ENCODE measurements around the gene PPP1R37. TPM values are rescaled to one million over a fixed set of nuclear protein-coding genes. Genes with fewer than 3 reads are reported as not detected.
A peak's percentile ranks its signal among the peaks of the same experiment; 100 is the strongest.

Gene PPP1R37
- total RNA-seq, 1 experiment from 2014 or later, result 33.1 TPM

GRCh38 chr19:45150180-45150579 is 57.2 kb downstream of the PPP1R37 start:
- H3K4me3 ChIP-seq, result no peak overlapping the region
- H3K27me3 ChIP-seq, result no peaks in the 10 kb centered on the region
- H3K9me3 ChIP-seq, result no peaks in the 10 kb centered on the region
- peaks cover 13% of the 10 kb centered on the region for H3K36me3 ChIP-seq
- DNase-seq, result no peak

- Histone ChIP-seq H3K4me3 (no peak overlapping the region), H3K36me3 (peaks cover 13% of the 10 kb centered on the region), H3K9me3 (no peaks in the 10 kb centered on the region), H3K27me3 (no peaks in the 10 kb centered on the region)
- no peak for DNase-seq
These were observed 57.8 kb downstream of the PPP1R37 start for GRCh38 chr19:45150751-45151281.

GRCh38 chr19:45151320-45151719 is 58.3 kb downstream of the PPP1R37 start:
- Histone ChIP-seq H3K4me3 (no peak overlapping the region), H3K9me3 (no peaks in the 10 kb centered on the region), H3K27me3 (no peaks in the 10 kb centered on the region), H3K36me3 (peaks cover 9% of the 10 kb centered on the region)
- no peak for DNase-seq

GRCh38 chr19:45151821-45152503 is 59.0 kb downstream of the PPP1R37 start:
- Histone ChIP-seq H3K9me3 (no peaks in the 10 kb centered on the region), H3K36me3 (peaks cover 9% of the 10 kb centered on the region), H3K27me3 (no peaks in the 10 kb centered on the region), H3K4me3 (no peak overlapping the region)
- no peak for DNase-seq

GRCh38 chr19:45152504-45153338 is 59.7 kb downstream of the PPP1R37 start:
- Histone ChIP-seq H3K36me3 (peaks cover 9% of the 10 kb centered on the region), H3K27me3 (no peaks in the 10 kb centered on the region), H3K4me3 (no peak overlapping the region), H3K9me3 (no peaks in the 10 kb centered on the region)
- DNase-seq, result no peak

GRCh38 chr19:45153339-45154063 is 60.5 kb downstream of the PPP1R37 start:
- no peak for DNase-seq
- no peak overlapping the region for H3K4me3 ChIP-seq
- H3K9me3 ChIP-seq, result no peaks in the 10 kb centered on the region
- no peaks in the 10 kb centered on the region for H3K27me3 ChIP-seq
- H3K36me3 ChIP-seq, result peaks cover 9% of the 10 kb centered on the region

- H3K36me3 ChIP-seq, result peaks cover 9% of the 10 kb centered on the region
- H3K9me3 ChIP-seq, result no peaks in the 10 kb centered on the region
- no peak overlapping the region for H3K4me3 ChIP-seq
- H3K27me3 ChIP-seq, result no peaks in the 10 kb centered on the region
- DNase-seq, result peak; percentile 93
These were observed 61.3 kb downstream of the PPP1R37 start for GRCh38 chr19:45154064-45154827.

GRCh38 chr19:45156011-45156630 is 63.1 kb downstream of the PPP1R37 start:
- Histone ChIP-seq H3K9me3 (no peaks in the 10 kb centered on the region), H3K27me3 (no peaks in the 10 kb centered on the region), H3K4me3 (no peak overlapping the region), H3K36me3 (peaks cover 2% of the 10 kb centered on the region; the same call in 1 of the 2 replicates)
- no peak for DNase-seq

GRCh38 chr19:45156751-45157150 is 63.8 kb downstream of the PPP1R37 start:
- H3K4me3 ChIP-seq, result no peak overlapping the region
- peaks cover 2% of the 10 kb centered on the region; the same call in 1 of the 2 replicates for H3K36me3 ChIP-seq
- H3K27me3 ChIP-seq, result no peaks in the 10 kb centered on the region
- DNase-seq, result no peak
- H3K9me3 ChIP-seq, result no peaks in the 10 kb centered on the region

GRCh38 chr19:45158503-45159209 is 65.7 kb downstream of the PPP1R37 start:
- H3K36me3 ChIP-seq, result no peaks in the 10 kb centered on the region
- no peaks in the 10 kb centered on the region for H3K27me3 ChIP-seq
- H3K4me3 ChIP-seq, result no peak overlapping the region
- H3K9me3 ChIP-seq, result no peaks in the 10 kb centered on the region
- no peak for DNase-seq

GRCh38 chr19:45159210-45159970 is 66.4 kb downstream of the PPP1R37 start:
- H3K27me3 ChIP-seq, result no peaks in the 10 kb centered on the region
- H3K9me3 ChIP-seq, result no peaks in the 10 kb centered on the region
- no peak overlapping the region for H3K4me3 ChIP-seq
- no peak for DNase-seq
- no peaks in the 10 kb centered on the region for H3K36me3 ChIP-seq

- no peak for DNase-seq
- H3K36me3 ChIP-seq, result no peaks in the 10 kb centered on the region
- no peaks in the 10 kb centered on the region for H3K9me3 ChIP-seq
- no peak overlapping the region for H3K4me3 ChIP-seq
- H3K27me3 ChIP-seq, result no peaks in the 10 kb centered on the region
These were observed 67.0 kb downstream of the PPP1R37 start for GRCh38 chr19:45159971-45160324.

GRCh38 chr19:45160870-45161737 is 68.1 kb downstream of the PPP1R37 start, which contains the start of gene NKPD1:
Gene NKPD1, minus strand, starts transcription at chr19:45160982. Its CDS starts 832 bp downstream, at chr19:45160150.
- H3K36me3 ChIP-seq, result no peaks in the 10 kb centered on the region
- DNase-seq, result no peak

More at GRCh38 chr19:45160870-45161737, 68.1 kb downstream of the PPP1R37 start, which contains the start of gene NKPD1:
- no peaks in the 10 kb centered on the region for H3K9me3 ChIP-seq
- no peak within 1 kb of the TSS for H3K4me3 ChIP-seq
- H3K27me3 ChIP-seq, result no peaks in the 10 kb centered on the region

Measured in MG63 (cell line).